ENCODE measurements around the gene DAAM1.

DNA sequence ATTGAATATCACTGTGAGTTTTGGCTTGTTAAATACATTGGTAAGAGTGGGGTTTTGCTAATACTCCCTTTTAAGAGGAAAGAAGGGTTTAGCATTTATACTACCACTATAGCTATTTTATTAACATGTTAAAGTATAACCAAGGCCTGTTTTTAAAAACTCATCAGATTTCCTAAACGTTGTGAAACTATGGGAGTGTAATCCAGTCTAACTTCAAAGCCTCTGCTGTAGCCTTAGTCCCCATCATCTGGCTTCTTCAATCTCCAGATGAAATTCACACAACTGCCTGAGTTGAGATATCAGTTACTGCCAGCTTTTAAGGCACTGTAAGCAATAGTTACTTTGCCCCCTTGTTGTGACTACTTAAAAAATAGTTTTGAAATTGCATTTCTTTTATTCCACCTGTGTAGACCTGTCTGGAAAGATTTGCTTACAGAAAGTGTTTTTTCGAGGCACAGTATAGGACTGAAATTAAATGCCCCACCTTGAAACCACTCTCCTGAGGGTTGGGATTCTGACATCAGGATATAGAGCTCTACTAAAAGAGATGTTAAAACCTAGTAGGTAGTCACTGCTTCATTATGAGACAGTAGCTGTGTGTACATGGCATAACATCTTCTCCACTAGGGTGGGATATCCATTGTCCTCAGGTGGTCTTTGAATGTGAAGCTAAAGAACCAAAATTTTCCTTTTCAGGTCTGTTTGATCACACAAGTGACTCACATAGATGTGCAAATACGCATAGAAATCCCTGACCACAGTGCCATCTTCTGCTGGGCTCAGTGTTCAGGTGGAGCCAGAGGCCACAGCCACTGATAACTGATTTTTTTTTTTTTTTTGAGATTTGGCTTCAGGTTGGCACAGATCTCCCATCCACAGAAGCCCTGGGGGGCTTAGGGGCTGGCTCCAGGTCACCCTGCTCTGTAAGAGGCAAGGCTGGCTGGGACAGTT is 125.5 kb downstream of the DAAM1 start:
- TF ChIP-seq, protein P1, sequence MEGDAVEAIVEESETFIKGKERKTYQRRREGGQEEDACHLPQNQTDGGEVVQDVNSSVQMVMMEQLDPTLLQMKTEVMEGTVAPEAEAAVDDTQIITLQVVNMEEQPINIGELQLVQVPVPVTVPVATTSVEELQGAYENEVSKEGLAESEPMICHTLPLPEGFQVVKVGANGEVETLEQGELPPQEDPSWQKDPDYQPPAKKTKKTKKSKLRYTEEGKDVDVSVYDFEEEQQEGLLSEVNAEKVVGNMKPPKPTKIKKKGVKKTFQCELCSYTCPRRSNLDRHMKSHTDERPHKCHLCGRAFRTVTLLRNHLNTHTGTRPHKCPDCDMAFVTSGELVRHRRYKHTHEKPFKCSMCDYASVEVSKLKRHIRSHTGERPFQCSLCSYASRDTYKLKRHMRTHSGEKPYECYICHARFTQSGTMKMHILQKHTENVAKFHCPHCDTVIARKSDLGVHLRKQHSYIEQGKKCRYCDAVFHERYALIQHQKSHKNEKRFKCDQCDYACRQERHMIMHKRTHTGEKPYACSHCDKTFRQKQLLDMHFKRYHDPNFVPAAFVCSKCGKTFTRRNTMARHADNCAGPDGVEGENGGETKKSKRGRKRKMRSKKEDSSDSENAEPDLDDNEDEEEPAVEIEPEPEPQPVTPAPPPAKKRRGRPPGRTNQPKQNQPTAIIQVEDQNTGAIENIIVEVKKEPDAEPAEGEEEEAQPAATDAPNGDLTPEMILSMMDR (IDR thresholded peaks at IDR 0.05; ENCODE audit: poor library complexity, severe bottlenecking): no peak
- TF ChIP-seq EZH2 (IDR thresholded peaks at IDR 0.05; ENCODE audit: borderline replicate concordance, insufficient read depth, low read length, poor library complexity, severe bottlenecking) (no peak), MXI1 (conservative IDR thresholded peaks at IDR 0.05; ENCODE audit: poor library complexity, severe bottlenecking) (no peak), TAF1 (IDR thresholded peaks at IDR 0.05; ENCODE audit: low read depth) (no peak), EP300 (conservative IDR thresholded peaks at IDR 0.05; ENCODE audit: poor library complexity, severe bottlenecking) (no peak), SMC3 (conservative IDR thresholded peaks at IDR 0.05; ENCODE audit: poor library complexity) (no peak)

All from neural cell (in vitro differentiated cells).